CD14-positive monocyte (primary cell): ENCODE data around the gene RAI1. TPM values are rescaled to one million over a fixed set of nuclear protein-coding genes. Genes with fewer than 3 reads are reported as not detected.

ENCODE experiments used
- DNase-seq, 3 donors: peaks; one replicate each; pipeline ENCODE4 v3.0.0-alpha.2; 2011 to 2022
- H2AFZ ChIP-seq: 2 replicates; pipeline ENCODE4 v1.6.0; 2012; ENCODE audit warnings: mild to moderate bottlenecking, low read depth, low read length, inconsistent platforms; ENCODE audit not compliant: insufficient read depth, poor library complexity, severe bottlenecking
- H3K27ac ChIP-seq, 2 donors: 1 replicate in 1 of 2; 2 replicates in 1 of 2; pipeline ENCODE4 v1.5.1; 2012 to 2013; ENCODE audit warnings: low read length in 2 of 2, control low read depth in 1 of 2, inconsistent platforms in 1 of 2, low read depth in 1 of 2, mild to moderate bottlenecking in 1 of 2
- H3K27me3 ChIP-seq, 2 donors: one replicate each; pipeline versions ENCODE4 v1.6.0 to v1.6.1; 2011 to 2013; ENCODE audit warnings: low read length in 2 of 2; ENCODE audit not compliant: control insufficient read depth in 2 of 2, insufficient read depth in 2 of 2
- H3K36me3 ChIP-seq, 2 donors: replicated peaks in 1 of 2; 1 replicate in 1 of 2; 2 replicates in 1 of 2; pipeline versions ENCODE4 v1.5.1 to v1.6.1; 2012 to 2013; ENCODE audit warnings: low read length in 2 of 2, control low read depth in 1 of 2, inconsistent platforms in 1 of 2, mild to moderate bottlenecking in 1 of 2; ENCODE audit not compliant: insufficient read depth in 2 of 2, control insufficient read depth in 1 of 2
- H3K4me1 ChIP-seq, 2 donors: 1 replicate in 1 of 2; 2 replicates in 1 of 2; pipeline versions ENCODE4 v1.5.1 to v1.6.1; 2012 to 2013; ENCODE audit warnings: low read length in 2 of 2, control low read depth in 1 of 2, inconsistent platforms in 1 of 2, mild to moderate bottlenecking in 1 of 2, moderate library complexity in 1 of 2; ENCODE audit not compliant: insufficient read depth in 2 of 2, control insufficient read depth in 1 of 2
- H3K4me2 ChIP-seq: replicated peaks from 2 replicates; pipeline ENCODE3; 2012; ENCODE audit warnings: low read length, moderate library complexity, mild to moderate bottlenecking; ENCODE audit not compliant: poor library complexity, severe bottlenecking; ENCODE audit errors: extremely low read depth
- H3K4me3 ChIP-seq, 3 experiments: fragments of 200-600 bp in 1 of 3; sonication (generic) in 1 of 3; replicated peaks in 1 of 3; 1 replicate in 2 of 3; 2 replicates in 1 of 3; pipeline ENCODE4 v1.5.1; 2011 to 2013; ENCODE audit warnings: low read length in 3 of 3, mild to moderate bottlenecking in 3 of 3, control low read depth in 2 of 3, low read depth in 2 of 3, inconsistent platforms in 1 of 3, moderate library complexity in 1 of 3
- H3K79me2 ChIP-seq: 2 replicates; pipeline ENCODE4 v1.6.0; 2012; ENCODE audit warnings: mild to moderate bottlenecking, control low read depth, inconsistent platforms, low read length, moderate library complexity; ENCODE audit not compliant: insufficient read depth
- H3K9ac ChIP-seq: 2 replicates; pipeline ENCODE4 v1.6.0; 2017; ENCODE audit warnings: low read length, mild to moderate bottlenecking; ENCODE audit not compliant: insufficient read depth, poor library complexity, severe bottlenecking
- H3K9me3 ChIP-seq, 2 donors: replicated peaks in 1 of 2; 1 replicate in 1 of 2; 2 replicates in 1 of 2; pipeline versions ENCODE4 v1.5.1 to v1.6.1; 2012 to 2013; ENCODE audit warnings: low read length in 2 of 2, control low read depth in 1 of 2; ENCODE audit not compliant: control insufficient read depth in 1 of 2, insufficient read depth in 1 of 2
- H4K20me1 ChIP-seq: 2 replicates; pipeline ENCODE4 v1.6.0; 2012; ENCODE audit warnings: mild to moderate bottlenecking, low read length, control low read depth, moderate library complexity; ENCODE audit not compliant: insufficient read depth
- H3K27ac Mint-ChIP-seq, 7 donors: one replicate each; pipeline ENCODE4 v1.8.0; 2020; ENCODE audit warnings: mild to moderate bottlenecking in 7 of 7, mixed read lengths in 7 of 7, moderate library complexity in 6 of 7, inconsistent platforms in 2 of 7
- H3K27me3 Mint-ChIP-seq, 3 donors: one replicate each; pipeline ENCODE4 v1.8.0; 2021 to 2022; ENCODE audit warnings: low read depth in 3 of 3, mild to moderate bottlenecking in 3 of 3, mixed read lengths in 3 of 3, moderate library complexity in 3 of 3, inconsistent platforms in 1 of 3
- H3K36me3 Mint-ChIP-seq, 2 donors: one replicate each; pipeline ENCODE4 v1.8.0; 2020; ENCODE audit warnings: mixed read lengths in 2 of 2, inconsistent platforms in 1 of 2, mild to moderate bottlenecking in 1 of 2
- H3K4me1 Mint-ChIP-seq: one replicate; pipeline ENCODE4 v1.8.0; 2020; ENCODE audit warnings: mild to moderate bottlenecking, mixed read lengths
- H3K4me3 Mint-ChIP-seq, 2 donors: one replicate each; pipeline ENCODE4 v1.8.0; 2020; ENCODE audit warnings: mild to moderate bottlenecking in 2 of 2, mixed read lengths in 2 of 2, moderate library complexity in 1 of 2
- H3K9me3 Mint-ChIP-seq, 7 donors: one replicate each; pipeline ENCODE4 v1.8.0; 2020 to 2022; ENCODE audit warnings: mixed read lengths in 7 of 7, mild to moderate bottlenecking in 6 of 7, moderate library complexity in 6 of 7, inconsistent platforms in 2 of 7
- WGBS: methylation state at CpG from one replicate; pipeline ENCODE4 v1.1.5; 2013; ENCODE audit warnings: missing lambda C conversion rate; ENCODE audit not compliant: insufficient coverage; 5-methylcytosine and 5-hydroxymethylcytosine counted together
- intact Hi-C, 2 donors: fragments of 100-400 bp; cut with micrococcal nuclease; formaldehyde crosslinking; loops; one replicate each; pipeline versions ENCODE4 v1.15.0 to v1.15.1; 2023
- polyA plus RNA-seq, 3 donors: library from polyadenylated mRNA; depleted of rRNA in 1 of 3; unstranded in 2 of 3; stranded (reverse) in 1 of 3; fragments of 300-500 nt in 2 of 3; fragments of >200 nt in 1 of 3; fragmentation: Illumina TruSeq in 2 of 3; gene quantifications; 1 replicate in 2 of 3; 2 replicates in 1 of 3; pipeline ENCODE4 v1.2.3, GENCODE V29; 2012 to 2021
- TF ChIP-seq, protein P1 (sequence below): fragments of 200-600 bp; IDR thresholded peaks from one replicate; pipeline ENCODE4 v1.8.0; 2022; ENCODE audit warnings: antibody characterized with exemption, mild to moderate bottlenecking

Gene RAI1
- polyA plus RNA-seq, 3 donors: 0.89 to 4.4 (median 1.5) TPM

- Histone ChIP-seq H3K4me3 (no peak overlapping the region), H4K20me1 (peaks cover 17% of the 10 kb centered on the region), H3K9ac (no peak overlapping the region), H3K36me3 (peaks cover 59 to 78% of the 10 kb centered on the region in 2 donors), H3K9me3 (no peaks in the 10 kb centered on the region), H2AFZ (no peak overlapping the region), H3K79me2 (no peaks in the 10 kb centered on the region), H3K27ac (no peak overlapping the region), H3K4me1 (peaks cover under 1 to 1% of the 10 kb centered on the region in 2 donors), H3K4me2 (no peak overlapping the region), H3K27me3 (no peaks in the 10 kb centered on the region)
- 96% methylated on average over 25 of the region's 25 CpGs for WGBS
- H3K4me1 Mint-ChIP-seq: peaks cover 5% of the 10 kb centered on the region
- H3K4me3 Mint-ChIP-seq: no peak overlapping the region
- TF ChIP-seq, protein P1, sequence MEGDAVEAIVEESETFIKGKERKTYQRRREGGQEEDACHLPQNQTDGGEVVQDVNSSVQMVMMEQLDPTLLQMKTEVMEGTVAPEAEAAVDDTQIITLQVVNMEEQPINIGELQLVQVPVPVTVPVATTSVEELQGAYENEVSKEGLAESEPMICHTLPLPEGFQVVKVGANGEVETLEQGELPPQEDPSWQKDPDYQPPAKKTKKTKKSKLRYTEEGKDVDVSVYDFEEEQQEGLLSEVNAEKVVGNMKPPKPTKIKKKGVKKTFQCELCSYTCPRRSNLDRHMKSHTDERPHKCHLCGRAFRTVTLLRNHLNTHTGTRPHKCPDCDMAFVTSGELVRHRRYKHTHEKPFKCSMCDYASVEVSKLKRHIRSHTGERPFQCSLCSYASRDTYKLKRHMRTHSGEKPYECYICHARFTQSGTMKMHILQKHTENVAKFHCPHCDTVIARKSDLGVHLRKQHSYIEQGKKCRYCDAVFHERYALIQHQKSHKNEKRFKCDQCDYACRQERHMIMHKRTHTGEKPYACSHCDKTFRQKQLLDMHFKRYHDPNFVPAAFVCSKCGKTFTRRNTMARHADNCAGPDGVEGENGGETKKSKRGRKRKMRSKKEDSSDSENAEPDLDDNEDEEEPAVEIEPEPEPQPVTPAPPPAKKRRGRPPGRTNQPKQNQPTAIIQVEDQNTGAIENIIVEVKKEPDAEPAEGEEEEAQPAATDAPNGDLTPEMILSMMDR: no peak
- H3K27ac Mint-ChIP-seq: peak overlapping the region in 2 of 7 donors; percentile 15 to 30
- H3K9me3 Mint-ChIP-seq: peaks cover 0 to 2% (median 0%) of the 10 kb centered on the region in 7 donors
- H3K27me3 Mint-ChIP-seq: peaks cover 0 to 3% (median 3%) of the 10 kb centered on the region in 3 donors
- no peak for DNase-seq
- intact Hi-C loops: loop anchor here (5.0 to 10.0 kb wide), 2 partner anchors 212 to 224 kb away; partner anchors contain the start of genes ATPAF2 (in 1 of the 2) and GID4 (in 1 of the 2)
- peaks cover 51 to 74% of the 10 kb centered on the region in 2 donors for H3K36me3 Mint-ChIP-seq
Measured at GRCh38 chr17:17813055-17813724, 131.9 kb downstream of the RAI1 start.

DNA sequence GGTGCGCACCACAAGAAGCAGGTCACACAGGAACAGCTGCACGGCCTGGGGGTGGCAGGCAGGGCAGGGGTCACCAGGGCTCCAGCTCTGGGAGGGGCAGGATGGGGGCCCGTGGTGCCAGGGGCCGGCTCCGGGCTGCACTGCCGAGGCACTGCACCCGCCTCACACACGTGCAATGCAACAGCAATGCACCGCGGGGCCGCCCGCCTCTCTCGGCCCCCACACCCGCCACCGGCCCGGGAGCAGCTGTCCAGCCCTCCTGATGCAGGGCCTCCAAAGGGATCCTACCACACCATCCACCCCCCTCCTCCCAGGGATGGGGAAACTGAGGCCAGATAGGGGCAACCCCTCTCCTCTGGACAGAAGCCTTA is 132.5 kb downstream of the RAI1 start:
- Histone ChIP-seq H3K4me2 (no peak overlapping the region), H4K20me1 (peaks cover 21% of the 10 kb centered on the region), H3K4me3 (no peak overlapping the region), H2AFZ (no peak overlapping the region), H3K9ac (no peak overlapping the region), H3K79me2 (no peaks in the 10 kb centered on the region), H3K9me3 (no peaks in the 10 kb centered on the region), H3K4me1 (peaks cover 5 to 6% of the 10 kb centered on the region in 2 donors), H3K27ac (no peak overlapping the region), H3K36me3 (peaks cover 64 to 80% of the 10 kb centered on the region in 2 donors), H3K27me3 (no peaks in the 10 kb centered on the region)
- intact Hi-C loops: loop anchor here (5.0 to 10.0 kb wide), 2 partner anchors 211 to 224 kb away; partner anchors contain the start of genes ATPAF2 (in 1 of the 2) and GID4 (in 1 of the 2)
- H3K27me3 Mint-ChIP-seq: peaks cover 0 to 3% (median 3%) of the 10 kb centered on the region in 3 donors
- 91% methylated on average over 12 of the region's 16 CpGs for WGBS
- DNase-seq: no peak
- no peak overlapping the region for H3K4me3 Mint-ChIP-seq
- peaks cover 10% of the 10 kb centered on the region for H3K4me1 Mint-ChIP-seq
- H3K36me3 Mint-ChIP-seq: peaks cover 54 to 76% of the 10 kb centered on the region in 2 donors
- H3K9me3 Mint-ChIP-seq: peaks cover 0 to 2% (median 0%) of the 10 kb centered on the region in 7 donors
- TF ChIP-seq, protein P1: no peak
- H3K27ac Mint-ChIP-seq: no peak overlapping the region
